Measurements from ENCODE around the gene NRG2. TPM values are rescaled to one million over a fixed set of nuclear protein-coding genes. Genes with fewer than 3 reads are reported as not detected.

The NRG2 gene
- polyA plus RNA-seq, 2 of the 4 experiments (the other 2 are of a cell fraction): 1.0 to 1.1 TPM

- TF ChIP-seq ATOH8 (CRISPR knock-in tag; IDR thresholded peaks at IDR 0.05; ENCODE audit: low read depth) (no peak), HOXA7 (CRISPR knock-in tag; IDR thresholded peaks at IDR 0.05) (no peak), ESRRA (IDR thresholded peaks at IDR 0.05; ENCODE audit: borderline replicate concordance, low read length) (no peak), NFE2L2 (conservative IDR thresholded peaks at IDR 0.05; ENCODE audit: low read length) (no peak)
Measured at GRCh38 chr5:140015706-140016105, 27.4 kb downstream of the NRG2 start (continued).

GRCh38 chr5:140014751-140015150, 28.3 kb downstream of the NRG2 start:
- FAIRE-seq: no peak
- TF ChIP-seq SMC3 (IDR thresholded peaks at IDR 0.05) (no peak), RCOR1 (IDR thresholded peaks at IDR 0.05; ENCODE audit: low read depth, low read length) (no peak), ZC3H11A (IDR thresholded peaks at IDR 0.05) (no peak), CHD4 (IDR thresholded peaks at IDR 0.05; ENCODE audit: borderline replicate concordance) (no peak), EHF (CRISPR knock-in tag; IDR thresholded peaks at IDR 0.05) (no peak), NPAS2 (CRISPR knock-in tag; IDR thresholded peaks at IDR 0.05; ENCODE audit: borderline replicate concordance) (no peak), HOXB5 (CRISPR knock-in tag; IDR thresholded peaks at IDR 0.05) (no peak)
- WGBS (ENCODE audit: missing lambda C conversion rate): 79% methylated on average over 2 of the region's 2 CpGs
- no peak overlapping the region for H3K4me2 ChIP-seq
- no peaks in the 10 kb centered on the region for H3K9me3 ChIP-seq
- no peak overlapping the region for H3K27ac ChIP-seq
- no peaks in the 10 kb centered on the region for H3K4me1 ChIP-seq
- no peak for DNase-seq (ENCODE audit: low read depth in 1 of 2, low spot score in 1 of 2)
- ChIA-PET CTCF (interaction anchor here (0.8 to 1.9 kb wide), 3 partner anchors 11 to 227 kb away, joined by 4 to 7 read pairs (median 5); no protein-coding TSS in a partner anchor), POLR2A (no interaction called here)
- no peak overlapping the region for H3K4me3 ChIP-seq
- ATAC-seq: no peak

GRCh38 chr5:140013536-140013935, 29.6 kb downstream of the NRG2 start:
- FAIRE-seq: no peak

More at GRCh38 chr5:140013536-140013935, 29.6 kb downstream of the NRG2 start:
- POLR2A ChIA-PET: no interaction called here
- Histone ChIP-seq H3K27ac (no peak overlapping the region), H3K4me2 (no peak overlapping the region), H3K9me3 (no peaks in the 10 kb centered on the region), H3K4me1 (no peaks in the 10 kb centered on the region), H3K4me3 (no peak overlapping the region)
- ATAC-seq (no peak), DNase-seq (ENCODE audit: low read depth in 1 of 2, low spot score in 1 of 2) (no peak)
- CTCF ChIA-PET: interaction anchor here (1.4 to 1.9 kb wide), 3 partner anchors 12 to 226 kb away, joined by 5 to 7 read pairs (median 6); no protein-coding TSS in a partner anchor
- TF ChIP-seq CHD4 (IDR thresholded peaks at IDR 0.05; ENCODE audit: borderline replicate concordance): no peak
- TF ChIP-seq POLR2A (IDR thresholded peaks at IDR 0.05; ENCODE audit: low read length): no peak
- no peak for TF ChIP-seq HDAC2 (IDR thresholded peaks at IDR 0.05)
- TF ChIP-seq SREBF2 (IDR thresholded peaks at IDR 0.05): no peak
- no peak for TF ChIP-seq HES2 (IDR thresholded peaks at IDR 0.05)
- no peak for TF ChIP-seq BCL3 (IDR thresholded peaks at IDR 0.05)
- no peak for TF ChIP-seq POLR2AphosphoS2 (conservative IDR thresholded peaks at IDR 0.05; ENCODE audit: low read length)
- no peak for TF ChIP-seq EP300 (IDR thresholded peaks at IDR 0.05)
- TF ChIP-seq ZFP36 (IDR thresholded peaks at IDR 0.05; ENCODE audit: borderline replicate concordance, partially characterized antibody): no peak
- TF ChIP-seq MAZ (IDR thresholded peaks at IDR 0.05; ENCODE audit: borderline replicate concordance, low read depth, low read length): no peak
- TF ChIP-seq HMGXB4 (CRISPR knock-in tag; IDR thresholded peaks at IDR 0.05; ENCODE audit: borderline replicate concordance): no peak
- 14% methylated on average over 1 of the region's 1 CpG for WGBS (ENCODE audit: missing lambda C conversion rate)

All from A549 (cell line).